GM19397 (cell line): Measurements from ENCODE around the gene ITGA3.

ENCODE experiments used
- ATAC-seq: cut with Tn5 transposase; IDR thresholded peaks from one replicate; pipeline ENCODE4 v1.9.1; 2021; ENCODE audit warnings: mild to moderate bottlenecking, moderate library complexity; ENCODE audit not compliant: unreplicated experiment

The ITGA3 gene

GRCh38 chr17:50123649-50124349 is 67.9 kb downstream of the ITGA3 start:
- ATAC-seq = no peak

GRCh38 chr17:50125420-50125997 is 69.6 kb downstream of the ITGA3 start:
- ATAC-seq = no peak

- ATAC-seq = no peak
Observed at GRCh38 chr17:50127697-50128361, 71.9 kb downstream of the ITGA3 start.

GRCh38 chr17:50128441-50129352 is 72.8 kb downstream of the ITGA3 start:
- ATAC-seq = no peak

GRCh38 chr17:50129353-50129727 is 73.4 kb downstream of the ITGA3 start:
- ATAC-seq = no peak

- ATAC-seq = no peak
Observed at GRCh38 chr17:50129728-50130558, 74.0 kb downstream of the ITGA3 start, which contains the start of gene SAMD14. Gene SAMD14 (minus strand): TSS chr17:50130160. CDS start chr17:50124959, 5,201 bp downstream.

GRCh38 chr17:50130559-50131305 is 74.8 kb downstream of the ITGA3 start:
- ATAC-seq = no peak

GRCh38 chr17:50132104-50132794 is 76.3 kb downstream of the ITGA3 start:
- no peak for ATAC-seq

- no peak for ATAC-seq
Observed at GRCh38 chr17:50133028-50133768, 77.3 kb downstream of the ITGA3 start.

- ATAC-seq = no peak
Observed at GRCh38 chr17:50133769-50134099, 77.8 kb downstream of the ITGA3 start.

GRCh38 chr17:50134206-50135110 is 78.5 kb downstream of the ITGA3 start:
- no peak for ATAC-seq

- no peak for ATAC-seq
Observed at GRCh38 chr17:50135316-50136095, 79.6 kb downstream of the ITGA3 start.

- no peak for ATAC-seq
Observed at GRCh38 chr17:50136096-50136687, 80.3 kb downstream of the ITGA3 start.

- no peak for ATAC-seq
Observed at GRCh38 chr17:50137042-50137441, 81.1 kb downstream of the ITGA3 start.

GRCh38 chr17:50139185-50139783 is 83.4 kb downstream of the ITGA3 start:
- ATAC-seq = no peak
